ENCODE data around the gene ETS1.

- TF ChIP-seq CEBPB (IDR thresholded peaks at IDR 0.05), result no peak
- no peak for TF ChIP-seq RAD21 (IDR thresholded peaks at IDR 0.05; ENCODE audit: low read depth)
- TF ChIP-seq TAF1 (IDR thresholded peaks at IDR 0.05; ENCODE audit: low read depth), result no peak
- no peak for TF ChIP-seq NFIC (IDR thresholded peaks at IDR 0.05)
- no peak for TF ChIP-seq TEAD4 (IDR thresholded peaks at IDR 0.05)
- no peak for TF ChIP-seq REST (IDR thresholded peaks at IDR 0.05; ENCODE audit: low read depth)
- no peak for TF ChIP-seq CREB1 (IDR thresholded peaks at IDR 0.05; ENCODE audit: low read depth)
- TF ChIP-seq EP300 (IDR thresholded peaks at IDR 0.05; ENCODE audit: borderline replicate concordance), result no peak
Measured at GRCh38 chr11:128627666-128628324, 40.4 kb upstream of the ETS1 start.

Measured in Ishikawa (cell line).